ENCODE results near the gene PLXNA2.

DNA sequence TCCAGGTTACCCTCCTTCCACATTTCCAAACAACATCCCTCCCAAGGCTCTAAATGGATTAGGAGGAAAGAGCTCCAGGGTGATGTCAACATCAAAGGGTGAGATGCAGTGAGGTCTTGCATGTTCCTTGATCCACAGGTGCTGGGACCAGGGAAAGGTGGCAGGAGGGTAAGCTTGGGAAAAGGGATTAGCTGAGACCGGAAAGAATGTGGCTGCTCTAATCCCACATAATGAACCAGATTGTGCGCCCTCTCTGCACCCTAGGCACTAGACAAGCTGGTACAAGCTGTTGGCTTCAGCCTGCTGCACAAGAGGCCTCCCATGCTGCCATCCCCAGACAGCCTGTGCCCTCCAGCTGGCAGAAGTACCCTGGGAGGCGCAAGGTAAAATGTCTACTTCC, 34.9 kb downstream of the PLXNA2 start:
- TF ChIP-seq, protein P1, sequence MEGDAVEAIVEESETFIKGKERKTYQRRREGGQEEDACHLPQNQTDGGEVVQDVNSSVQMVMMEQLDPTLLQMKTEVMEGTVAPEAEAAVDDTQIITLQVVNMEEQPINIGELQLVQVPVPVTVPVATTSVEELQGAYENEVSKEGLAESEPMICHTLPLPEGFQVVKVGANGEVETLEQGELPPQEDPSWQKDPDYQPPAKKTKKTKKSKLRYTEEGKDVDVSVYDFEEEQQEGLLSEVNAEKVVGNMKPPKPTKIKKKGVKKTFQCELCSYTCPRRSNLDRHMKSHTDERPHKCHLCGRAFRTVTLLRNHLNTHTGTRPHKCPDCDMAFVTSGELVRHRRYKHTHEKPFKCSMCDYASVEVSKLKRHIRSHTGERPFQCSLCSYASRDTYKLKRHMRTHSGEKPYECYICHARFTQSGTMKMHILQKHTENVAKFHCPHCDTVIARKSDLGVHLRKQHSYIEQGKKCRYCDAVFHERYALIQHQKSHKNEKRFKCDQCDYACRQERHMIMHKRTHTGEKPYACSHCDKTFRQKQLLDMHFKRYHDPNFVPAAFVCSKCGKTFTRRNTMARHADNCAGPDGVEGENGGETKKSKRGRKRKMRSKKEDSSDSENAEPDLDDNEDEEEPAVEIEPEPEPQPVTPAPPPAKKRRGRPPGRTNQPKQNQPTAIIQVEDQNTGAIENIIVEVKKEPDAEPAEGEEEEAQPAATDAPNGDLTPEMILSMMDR (IDR thresholded peaks at IDR 0.05), result no peak
- TF ChIP-seq POLR2A (IDR thresholded peaks at IDR 0.05) (no peak), POLR2AphosphoS5 (IDR thresholded peaks at IDR 0.05) (peak; percentile 64)
